HepG2 (cell line): ENCODE results near the gene ATL2. TPM values are rescaled to one million over a fixed set of nuclear protein-coding genes. Genes with fewer than 3 reads are reported as not detected.

Source experiments
- ARHGAP35 ChIP-seq: sonication (generic); formaldehyde crosslinking; IDR thresholded peaks from 2 replicates; pipeline ENCODE4 v1.9.0; 2022; ENCODE audit warnings: mild to moderate bottlenecking, inconsistent platforms, moderate library complexity, missing genetic modification reagents, borderline replicate concordance
- ARNTL ChIP-seq: sonication (generic); formaldehyde crosslinking; IDR thresholded peaks from 2 replicates; pipeline ENCODE4 v1.4.0; 2020; ENCODE audit warnings: mild to moderate bottlenecking, missing genetic modification reagents
- FOXA3 ChIP-seq: IDR thresholded peaks from 2 replicates; pipeline ENCODE4 v1.6.1; 2016; ENCODE audit warnings: missing genetic modification reagents, missing compliant biosample characterization
- HDAC2 ChIP-seq: sonication (generic); formaldehyde crosslinking; IDR thresholded peaks from 2 replicates; pipeline ENCODE4 v1.4.0; 2020; ENCODE audit warnings: missing genetic modification reagents
- HOXA7 ChIP-seq: sonication (generic); formaldehyde crosslinking; IDR thresholded peaks from 2 replicates; pipeline ENCODE4 v1.8.1; 2022; ENCODE audit warnings: mild to moderate bottlenecking, missing genetic modification reagents, moderate library complexity
- KAT8 ChIP-seq: IDR thresholded peaks from 2 replicates; pipeline ENCODE4 v1.6.1; 2016; ENCODE audit warnings: missing genetic modification reagents, missing compliant biosample characterization
- KLF15 ChIP-seq: sonication (generic); formaldehyde crosslinking; IDR thresholded peaks from 2 replicates; pipeline ENCODE4 v1.8.1; 2023; ENCODE audit warnings: borderline replicate concordance, mild to moderate bottlenecking, inconsistent platforms, missing genetic modification reagents, mixed read lengths
- MEF2D ChIP-seq: sonication (generic); formaldehyde crosslinking; IDR thresholded peaks from 2 replicates; pipeline ENCODE4 v1.5.1; 2020; ENCODE audit warnings: mild to moderate bottlenecking, missing genetic modification reagents
- RXRB ChIP-seq: IDR thresholded peaks from 2 replicates; pipeline ENCODE4 v1.6.1; 2016; ENCODE audit warnings: borderline replicate concordance, missing genetic modification reagents, missing compliant biosample characterization
- SSRP1 ChIP-seq: IDR thresholded peaks from 2 replicates; pipeline ENCODE4 v1.6.1; 2016; ENCODE audit warnings: control low read depth
- ZNF329 ChIP-seq: sonication (generic); formaldehyde crosslinking; IDR thresholded peaks from 2 replicates; pipeline ENCODE4 v1.9.0; 2021; ENCODE audit warnings: low read depth, mild to moderate bottlenecking, missing genetic modification reagents
- ZNF331 ChIP-seq: sonication (generic); formaldehyde crosslinking; IDR thresholded peaks from 2 replicates; pipeline ENCODE4 v1.4.0; 2020; ENCODE audit warnings: missing genetic modification reagents
- ZNF546 ChIP-seq: sonication (generic); formaldehyde crosslinking; conservative IDR thresholded peaks from 2 replicates; pipeline ENCODE4 v1.8.1; 2023; ENCODE audit warnings: mild to moderate bottlenecking, missing genetic modification reagents
- ZNF550 ChIP-seq: sonication (generic); formaldehyde crosslinking; IDR thresholded peaks from 2 replicates; pipeline ENCODE4 v1.4.0; 2020; ENCODE audit warnings: mild to moderate bottlenecking, missing genetic modification reagents, borderline replicate concordance
- ZNF75D ChIP-seq: sonication (generic); formaldehyde crosslinking; IDR thresholded peaks from 2 replicates; pipeline ENCODE4 v1.8.1; 2023; ENCODE audit warnings: missing genetic modification reagents, mild to moderate bottlenecking, borderline replicate concordance
- polyA plus RNA-seq, 8 experiments: library from polyadenylated mRNA; depleted of rRNA in 3 of 8; stranded (reverse) in 7 of 8; unstranded in 1 of 8; fragments of >200 nt; fragmentation: Illumina TruSeq in 4 of 8; extraction: Trizol in 4 of 8; gene quantifications; 2 replicates each; pipeline versions ENCODE4 v1.2.1 to v1.2.3, GENCODE V29; 2011 to 2016; ENCODE audit warnings: low read depth in 4 of 8, missing spikeins in 1 of 8, mixed read lengths in 1 of 8; ENCODE audit not compliant: insufficient read depth in 1 of 8
- total RNA-seq, 5 experiments: library from RNA; depleted of rRNA; stranded (reverse); fragments of >200 nt; fragmentation: Illumina TruSeq; extraction: Trizol; gene quantifications; 2 replicates each; pipeline ENCODE4 v1.2.3, GENCODE V29; 2016; ENCODE audit warnings: low read depth in 1 of 5
- TF ChIP-seq, protein P1 (sequence below): sonication (generic); formaldehyde crosslinking; IDR thresholded peaks from 2 replicates; pipeline ENCODE4 v1.4.0; 2020; ENCODE audit warnings: missing genetic modification reagents
- TF ChIP-seq, protein P2 (sequence below), 2 experiments: sonication (generic) in 1 of 2; formaldehyde crosslinking in 1 of 2; IDR thresholded peaks; 2 replicates each; pipeline versions ENCODE4 v1.4.0 to v1.6.1; 2016 to 2020; ENCODE audit warnings: borderline replicate concordance in 1 of 2, low read depth in 1 of 2, mild to moderate bottlenecking in 1 of 2, missing genetic modification reagents in 1 of 2
- TF ChIP-seq, protein P3 (sequence below): sonication (generic); formaldehyde crosslinking; IDR thresholded peaks from 2 replicates; pipeline ENCODE4 v1.4.0; 2020; ENCODE audit warnings: missing genetic modification reagents; ENCODE audit errors: not compliant biosample characterization
- TF ChIP-seq, protein P4 (sequence below): sonication (generic); formaldehyde crosslinking; IDR thresholded peaks from 2 replicates; pipeline ENCODE4 v1.5.0; 2020; ENCODE audit warnings: missing genetic modification reagents
- TF ChIP-seq, protein P5 (sequence below): sonication (generic); formaldehyde crosslinking; IDR thresholded peaks from 2 replicates; pipeline ENCODE4 v1.5.1; 2020; ENCODE audit warnings: mild to moderate bottlenecking, moderate library complexity, missing genetic modification reagents

The ATL2 gene
- total and polyA plus RNA-seq, 2 of the 13 experiments (the other 11 are each of a cell fraction or from before 2014, with no cell fraction given), result 56.5 to 119 TPM

DNA sequence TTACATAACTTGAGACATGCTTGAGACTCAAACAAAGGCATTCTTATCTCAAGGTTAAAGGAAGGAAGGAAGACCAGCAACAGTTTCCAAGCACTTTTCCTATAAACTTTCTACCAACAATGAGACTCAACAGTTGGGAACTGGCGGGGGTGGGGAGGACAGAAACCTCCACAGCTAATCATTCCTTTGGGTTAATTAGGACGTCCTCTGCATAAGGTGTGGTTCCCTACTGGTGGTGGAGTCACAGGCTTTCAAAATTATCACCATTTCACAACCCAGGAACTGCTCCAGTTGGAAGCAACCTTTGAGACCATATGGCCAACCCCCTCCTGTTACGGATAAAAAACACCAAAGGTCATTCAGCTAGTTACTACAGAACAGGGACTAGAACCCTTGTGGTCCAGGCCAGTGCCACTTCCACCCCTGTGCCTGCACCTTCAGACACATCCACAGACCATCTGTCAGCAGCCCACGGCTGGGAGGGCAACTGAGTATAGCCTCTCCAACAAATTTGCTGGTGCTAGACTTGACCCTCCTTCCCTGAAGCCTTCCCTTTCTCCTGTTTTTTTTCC is 30.1 kb upstream of the ATL2 start (continued):
- TF ChIP-seq, protein P1, sequence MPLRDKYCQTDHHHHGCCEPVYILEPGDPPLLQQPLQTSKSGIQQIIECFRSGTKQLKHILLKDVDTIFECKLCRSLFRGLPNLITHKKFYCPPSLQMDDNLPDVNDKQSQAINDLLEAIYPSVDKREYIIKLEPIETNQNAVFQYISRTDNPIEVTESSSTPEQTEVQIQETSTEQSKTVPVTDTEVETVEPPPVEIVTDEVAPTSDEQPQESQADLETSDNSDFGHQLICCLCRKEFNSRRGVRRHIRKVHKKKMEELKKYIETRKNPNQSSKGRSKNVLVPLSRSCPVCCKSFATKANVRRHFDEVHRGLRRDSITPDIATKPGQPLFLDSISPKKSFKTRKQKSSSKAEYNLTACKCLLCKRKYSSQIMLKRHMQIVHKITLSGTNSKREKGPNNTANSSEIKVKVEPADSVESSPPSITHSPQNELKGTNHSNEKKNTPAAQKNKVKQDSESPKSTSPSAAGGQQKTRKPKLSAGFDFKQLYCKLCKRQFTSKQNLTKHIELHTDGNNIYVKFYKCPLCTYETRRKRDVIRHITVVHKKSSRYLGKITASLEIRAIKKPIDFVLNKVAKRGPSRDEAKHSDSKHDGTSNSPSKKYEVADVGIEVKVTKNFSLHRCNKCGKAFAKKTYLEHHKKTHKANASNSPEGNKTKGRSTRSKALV, result no peak
- peak; percentile 63 for TF ChIP-seq HDAC2 (CRISPR knock-in tag)
- TF ChIP-seq ARHGAP35 (CRISPR knock-in tag), result no peak
- peak; percentile 58 for TF ChIP-seq FOXA3
- TF ChIP-seq HOXA7 (CRISPR knock-in tag), result no peak
- TF ChIP-seq, protein P2, sequence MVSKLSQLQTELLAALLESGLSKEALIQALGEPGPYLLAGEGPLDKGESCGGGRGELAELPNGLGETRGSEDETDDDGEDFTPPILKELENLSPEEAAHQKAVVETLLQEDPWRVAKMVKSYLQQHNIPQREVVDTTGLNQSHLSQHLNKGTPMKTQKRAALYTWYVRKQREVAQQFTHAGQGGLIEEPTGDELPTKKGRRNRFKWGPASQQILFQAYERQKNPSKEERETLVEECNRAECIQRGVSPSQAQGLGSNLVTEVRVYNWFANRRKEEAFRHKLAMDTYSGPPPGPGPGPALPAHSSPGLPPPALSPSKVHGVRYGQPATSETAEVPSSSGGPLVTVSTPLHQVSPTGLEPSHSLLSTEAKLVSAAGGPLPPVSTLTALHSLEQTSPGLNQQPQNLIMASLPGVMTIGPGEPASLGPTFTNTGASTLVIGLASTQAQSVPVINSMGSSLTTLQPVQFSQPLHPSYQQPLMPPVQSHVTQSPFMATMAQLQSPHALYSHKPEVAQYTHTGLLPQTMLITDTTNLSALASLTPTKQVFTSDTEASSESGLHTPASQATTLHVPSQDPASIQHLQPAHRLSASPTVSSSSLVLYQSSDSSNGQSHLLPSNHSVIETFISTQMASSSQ (IDR thresholded peaks at IDR 0.05; ENCODE audit: low read depth), result no peak
- TF ChIP-seq, protein P2 (CRISPR knock-in tag; IDR thresholded peaks at IDR 0.05; ENCODE audit: borderline replicate concordance), result no peak
- TF ChIP-seq SSRP1 (CRISPR knock-in tag), result 0 out of 2 replicates have a peak, but pooled peaks have one; percentile 5
- TF ChIP-seq ZNF329 (CRISPR knock-in tag), result no peak
- TF ChIP-seq ZNF550 (CRISPR knock-in tag), result no peak
- TF ChIP-seq MEF2D (CRISPR knock-in tag), result no peak; the same call in 1 of the 2 replicates
- TF ChIP-seq RXRB (CRISPR knock-in tag), result peak; percentile 84
- TF ChIP-seq, protein P3, sequence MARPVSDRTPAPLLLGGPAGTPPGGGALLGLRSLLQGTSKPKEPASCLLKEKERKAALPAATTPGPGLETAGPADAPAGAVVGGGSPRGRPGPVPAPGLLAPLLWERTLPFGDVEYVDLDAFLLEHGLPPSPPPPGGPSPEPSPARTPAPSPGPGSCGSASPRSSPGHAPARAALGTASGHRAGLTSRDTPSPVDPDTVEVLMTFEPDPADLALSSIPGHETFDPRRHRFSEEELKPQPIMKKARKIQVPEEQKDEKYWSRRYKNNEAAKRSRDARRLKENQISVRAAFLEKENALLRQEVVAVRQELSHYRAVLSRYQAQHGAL (CRISPR knock-in tag), result no peak
- TF ChIP-seq, protein P4, sequence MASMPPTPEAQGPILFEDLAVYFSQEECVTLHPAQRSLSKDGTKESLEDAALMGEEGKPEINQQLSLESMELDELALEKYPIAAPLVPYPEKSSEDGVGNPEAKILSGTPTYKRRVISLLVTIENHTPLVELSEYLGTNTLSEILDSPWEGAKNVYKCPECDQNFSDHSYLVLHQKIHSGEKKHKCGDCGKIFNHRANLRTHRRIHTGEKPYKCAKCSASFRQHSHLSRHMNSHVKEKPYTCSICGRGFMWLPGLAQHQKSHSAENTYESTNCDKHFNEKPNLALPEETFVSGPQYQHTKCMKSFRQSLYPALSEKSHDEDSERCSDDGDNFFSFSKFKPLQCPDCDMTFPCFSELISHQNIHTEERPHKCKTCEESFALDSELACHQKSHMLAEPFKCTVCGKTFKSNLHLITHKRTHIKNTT, result no peak
- no peak for TF ChIP-seq ZNF75D
- TF ChIP-seq ZNF331, result peak; percentile 78
- no peak for TF ChIP-seq KLF15 (CRISPR knock-in tag)
- TF ChIP-seq, protein P5, sequence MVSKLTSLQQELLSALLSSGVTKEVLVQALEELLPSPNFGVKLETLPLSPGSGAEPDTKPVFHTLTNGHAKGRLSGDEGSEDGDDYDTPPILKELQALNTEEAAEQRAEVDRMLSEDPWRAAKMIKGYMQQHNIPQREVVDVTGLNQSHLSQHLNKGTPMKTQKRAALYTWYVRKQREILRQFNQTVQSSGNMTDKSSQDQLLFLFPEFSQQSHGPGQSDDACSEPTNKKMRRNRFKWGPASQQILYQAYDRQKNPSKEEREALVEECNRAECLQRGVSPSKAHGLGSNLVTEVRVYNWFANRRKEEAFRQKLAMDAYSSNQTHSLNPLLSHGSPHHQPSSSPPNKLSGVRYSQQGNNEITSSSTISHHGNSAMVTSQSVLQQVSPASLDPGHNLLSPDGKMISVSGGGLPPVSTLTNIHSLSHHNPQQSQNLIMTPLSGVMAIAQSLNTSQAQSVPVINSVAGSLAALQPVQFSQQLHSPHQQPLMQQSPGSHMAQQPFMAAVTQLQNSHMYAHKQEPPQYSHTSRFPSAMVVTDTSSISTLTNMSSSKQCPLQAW, result peak; percentile 34; the same call in 1 of the 2 replicates
- no peak for TF ChIP-seq ZNF546 (CRISPR knock-in tag)
- TF ChIP-seq KAT8, result peak; percentile 53; the same call in 1 of the 2 replicates
- TF ChIP-seq ARNTL (CRISPR knock-in tag), result no peak; the same call in 1 of the 2 replicates
